Stimulated activated CD4-positive, alpha-beta T cell treated with anti-CD3 and anti-CD28 coated beads, Interleukin-4, amount 100 ng/mL, for 1 hour (primary cell): Measurements from ENCODE around the gene ZNF469.

Experiments used
- DNase-seq: peaks from one replicate; pipeline ENCODE4 v3.0.0-alpha.2; 2020

Gene ZNF469

DNA sequence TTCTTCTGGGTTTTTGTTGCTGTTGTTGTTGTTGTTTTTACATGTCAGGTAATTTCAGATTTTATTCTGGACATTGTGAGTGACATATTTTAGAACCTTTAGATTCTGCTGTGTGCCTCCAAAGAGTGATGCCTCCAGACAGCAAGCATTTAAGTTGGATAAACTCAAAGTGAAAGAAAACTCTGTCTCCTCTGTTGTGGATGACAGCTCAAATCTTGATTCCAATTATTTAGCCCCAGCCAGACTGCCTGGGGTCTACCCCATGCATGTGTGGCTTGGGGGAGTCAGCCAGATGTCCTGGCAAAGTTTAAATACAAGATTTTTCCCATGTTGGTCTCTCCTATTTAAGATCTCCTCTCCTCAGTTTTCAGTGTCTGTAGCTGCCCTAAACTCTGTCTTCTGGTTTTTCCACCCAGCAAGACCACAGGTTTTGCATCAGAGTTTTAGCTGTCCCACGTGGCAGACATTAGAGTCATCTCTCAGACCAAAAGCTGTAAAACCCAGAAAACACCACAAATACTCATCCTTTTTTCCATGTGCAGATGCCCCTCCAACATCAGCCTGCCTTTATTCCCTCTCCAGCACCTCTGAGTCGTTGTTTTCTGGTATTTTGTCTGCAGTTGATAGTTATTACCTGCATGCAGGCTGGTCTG, 19.4 kb upstream of the ZNF469 start:
- no peak for DNase-seq

GRCh38 chr16:88365244-88365865, 17.4 kb upstream of the ZNF469 start:
- no peak for DNase-seq

DNA sequence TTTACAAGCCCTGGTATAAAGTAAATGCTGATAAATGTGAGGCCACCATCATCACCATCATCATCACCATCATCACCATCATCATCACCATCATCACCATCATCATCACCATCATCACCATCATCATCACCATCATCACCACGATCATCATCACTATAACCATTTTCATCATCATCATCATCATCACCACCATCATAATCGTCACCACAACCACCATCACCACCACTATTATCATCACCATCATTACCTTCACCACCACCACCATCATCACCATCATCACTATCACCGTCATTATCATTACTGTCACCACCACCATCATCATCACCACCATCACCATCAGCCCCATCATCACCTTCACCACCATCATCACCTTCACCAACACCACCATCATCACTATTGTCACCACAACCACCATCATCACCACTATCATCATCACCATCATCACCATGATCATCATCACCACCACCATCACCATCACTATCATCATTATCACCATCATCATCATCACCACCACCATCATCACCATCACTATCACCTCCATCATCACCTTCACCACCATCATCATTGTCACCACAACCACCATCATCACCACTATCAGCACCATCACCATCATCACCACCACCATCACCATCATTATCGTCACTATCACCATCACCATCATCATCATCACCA, 16.6 kb upstream of the ZNF469 start:
- no peak for DNase-seq

DNA sequence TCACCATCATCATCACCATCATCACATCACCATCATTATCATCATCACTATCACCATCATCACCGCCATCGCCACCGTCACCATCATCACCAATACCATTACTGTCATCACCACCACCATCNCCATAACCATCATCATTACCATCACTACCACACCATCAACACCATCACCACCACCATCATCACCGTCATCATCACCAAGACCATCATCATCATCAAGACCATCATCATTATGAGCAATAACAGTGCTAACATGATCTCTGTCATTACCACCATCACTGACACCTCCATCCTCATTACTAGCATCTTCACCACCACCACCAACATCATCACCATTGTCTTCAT, 16.1 kb upstream of the ZNF469 start:
- no peak for DNase-seq

- DNase-seq: no peak
These were observed 15.2 kb upstream of the ZNF469 start for GRCh38 chr16:88367560-88367959.

GRCh38 chr16:88368036-88368435, 14.7 kb upstream of the ZNF469 start:
- no peak for DNase-seq

- DNase-seq: no peak
These were observed 13.8 kb upstream of the ZNF469 start for GRCh38 chr16:88368994-88369393.

GRCh38 chr16:88369447-88370008, 13.2 kb upstream of the ZNF469 start:
- no peak for DNase-seq

DNA sequence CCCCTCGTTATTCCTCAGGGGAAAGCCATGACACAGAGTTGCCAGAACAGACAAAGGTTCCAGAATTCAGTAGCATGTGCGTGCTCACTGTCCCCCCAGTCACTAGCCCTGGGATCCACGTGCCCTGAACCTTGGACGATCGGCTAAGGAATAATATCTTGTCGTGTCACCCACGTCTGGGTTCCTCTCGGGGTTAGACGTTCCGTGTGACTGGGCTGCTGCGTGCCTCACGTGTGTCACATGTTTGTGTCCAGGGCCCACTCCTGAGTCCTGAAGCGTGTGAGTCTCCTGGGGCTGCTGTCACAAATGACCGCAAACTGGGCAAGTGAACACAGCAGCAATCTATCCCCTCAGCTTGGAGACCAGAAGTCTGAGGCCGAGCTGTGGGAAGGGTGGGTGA, 12.4 kb upstream of the ZNF469 start:
- no peak for DNase-seq

DNA sequence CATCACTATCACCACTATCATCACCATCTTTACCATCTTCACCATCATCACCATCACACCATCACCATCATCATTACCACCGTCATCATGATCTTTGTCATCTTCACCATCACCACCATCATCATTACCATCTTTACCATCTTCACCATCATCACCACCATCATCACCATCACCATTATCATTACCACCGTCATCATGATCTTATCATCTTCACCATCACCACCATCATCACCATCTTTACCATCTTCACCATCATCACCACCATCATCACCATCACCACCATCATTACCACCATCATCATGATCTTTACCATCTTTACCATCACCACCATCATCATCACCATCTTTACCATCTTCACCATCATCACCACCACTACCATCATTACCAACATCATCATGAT, 10.2 kb upstream of the ZNF469 start:
- no peak for DNase-seq

GRCh38 chr16:88373211-88373610, 9.5 kb upstream of the ZNF469 start:
- no peak for DNase-seq

- no peak for DNase-seq
These were observed 8.7 kb upstream of the ZNF469 start for GRCh38 chr16:88373927-88374492.

- no peak for DNase-seq
These were observed 8.0 kb upstream of the ZNF469 start for GRCh38 chr16:88374736-88375135.

DNA sequence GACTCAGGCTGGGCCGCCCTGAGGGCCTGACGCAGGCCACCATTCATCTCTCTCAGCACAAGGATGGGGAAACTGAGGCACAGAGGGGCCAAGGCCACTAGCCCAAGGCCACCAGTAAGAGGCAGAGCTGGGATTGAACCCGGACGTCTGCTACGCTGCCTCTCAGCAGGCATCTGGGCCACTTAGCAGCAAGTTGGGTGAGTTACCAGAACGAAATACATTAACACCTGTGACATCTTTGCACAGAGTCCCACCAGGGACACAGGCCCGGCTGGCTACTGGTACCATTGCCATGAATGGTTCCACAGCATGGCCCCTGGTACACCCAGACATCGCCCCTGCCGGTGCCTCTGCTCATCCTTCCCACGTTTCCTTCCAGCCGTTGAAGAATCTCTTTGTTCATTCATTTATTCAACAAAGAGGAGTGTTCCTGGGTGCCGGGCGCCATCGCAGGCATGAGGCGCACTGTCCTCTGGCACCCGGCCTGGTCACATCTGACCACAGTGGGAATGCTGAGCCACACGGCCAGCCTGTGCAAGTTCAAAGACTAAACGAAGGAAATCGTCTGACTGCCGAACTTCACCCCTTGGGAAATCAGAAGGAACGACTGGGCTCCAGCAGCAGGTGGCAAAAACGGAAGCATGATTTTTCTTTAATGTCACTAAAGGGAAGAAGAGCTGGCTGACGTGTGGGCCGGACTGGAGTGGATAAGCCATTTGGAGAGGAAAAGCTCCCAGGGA, 7.4 kb upstream of the ZNF469 start:
- DNase-seq: no peak

GRCh38 chr16:88375996-88376834, 6.5 kb upstream of the ZNF469 start:
- no peak for DNase-seq

GRCh38 chr16:88376835-88377726, 5.7 kb upstream of the ZNF469 start:
- no peak for DNase-seq

DNA sequence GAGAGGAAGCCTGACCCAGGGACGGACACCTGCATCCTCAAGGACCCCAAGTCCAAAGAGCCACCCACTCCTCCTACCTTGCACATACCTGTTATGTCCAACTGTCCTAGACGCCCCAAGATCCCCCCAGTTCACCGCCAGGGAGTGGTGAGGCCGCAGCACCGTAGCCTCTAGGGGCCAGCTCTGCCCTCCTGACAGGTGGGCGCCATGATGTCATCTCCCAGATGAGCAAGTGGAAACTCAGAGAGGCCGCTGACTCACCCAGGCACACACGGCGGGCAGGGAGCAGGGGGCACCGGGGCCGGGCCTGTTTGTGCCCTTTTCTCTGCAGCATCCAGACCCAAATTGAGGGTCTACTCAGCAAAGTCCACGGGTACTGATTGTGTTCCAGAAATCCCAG, 4.8 kb upstream of the ZNF469 start:
- DNase-seq: no peak

GRCh38 chr16:88378401-88378800, 4.4 kb upstream of the ZNF469 start:
- DNase-seq: no peak

DNA sequence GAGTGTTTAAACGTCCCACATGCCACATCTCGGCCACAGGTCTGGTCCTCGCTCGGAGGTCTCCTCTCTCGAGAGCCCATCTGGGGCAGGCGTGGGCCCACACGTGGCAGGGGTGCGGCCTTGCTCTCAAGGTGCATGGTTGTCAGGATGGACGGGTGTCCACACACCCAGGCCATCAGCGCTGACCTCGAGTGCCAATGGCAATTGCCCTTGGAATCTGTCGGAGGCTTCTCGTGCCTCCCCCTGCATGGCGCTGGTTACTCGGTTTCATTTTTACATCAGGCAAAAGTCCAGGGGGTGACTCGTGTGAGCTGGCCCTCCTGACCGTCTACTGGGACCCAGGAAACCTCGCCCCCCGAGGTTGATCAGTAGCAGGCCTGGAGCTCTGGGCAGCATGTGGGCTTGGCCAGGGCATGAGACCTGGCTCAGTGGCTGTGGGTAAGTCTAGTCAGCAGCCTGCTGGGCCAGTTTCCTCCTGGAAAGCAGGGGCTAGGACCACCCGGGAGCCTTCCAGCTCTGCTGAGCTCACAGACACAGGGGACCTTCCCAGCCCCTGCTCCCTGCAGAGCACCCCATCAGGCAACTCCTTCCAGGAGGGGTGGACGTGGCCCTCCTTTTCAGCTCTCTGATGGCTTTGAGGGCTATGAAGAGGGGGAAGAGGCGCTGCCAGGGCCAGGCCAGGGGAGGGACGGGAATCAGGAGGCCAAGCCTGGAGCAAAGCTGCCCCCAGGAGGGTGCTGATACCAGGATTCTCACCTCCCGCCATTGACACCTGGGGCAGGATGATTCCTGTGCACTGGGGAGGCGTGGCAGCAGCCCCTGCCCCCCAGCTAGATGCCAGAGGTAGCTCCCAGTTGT, 3.7 kb upstream of the ZNF469 start:
- DNase-seq: no peak

- DNase-seq: no peak
These were observed 3.1 kb upstream of the ZNF469 start for GRCh38 chr16:88379694-88380040.
